Lung microvascular endothelial cell (primary cell): ENCODE measurements around the gene E2F8. TPM values are rescaled to one million over a fixed set of nuclear protein-coding genes. Genes with fewer than 3 reads are reported as not detected.

Experiments
- DNase-seq, 2 donors: peaks; one replicate each; pipeline versions ENCODE4 v3.0.0 to v3.0.0-alpha.2; 2010; ENCODE audit warnings: low read depth in 2 of 2
- total RNA-seq: library from RNA; depleted of rRNA; stranded (reverse); fragments of >200 nt; gene quantifications from 2 replicates; pipeline ENCODE4 v1.2.1, GENCODE V29; 2014

The E2F8 gene
- total RNA-seq, 1 donor from 2014 or later: 0.20 TPM

GRCh38 chr11:19187833-19188258 lies 52.9 kb downstream of the E2F8 start:
- no peak for DNase-seq

GRCh38 chr11:19187114-19187832 lies 53.5 kb downstream of the E2F8 start:
- DNase-seq: no peak

- no peak for DNase-seq
These were observed 55.2 kb downstream of the E2F8 start for GRCh38 chr11:19185516-19186052.

- no peak for DNase-seq
These were observed 55.7 kb downstream of the E2F8 start for GRCh38 chr11:19185036-19185435.

GRCh38 chr11:19183646-19184045 lies 57.1 kb downstream of the E2F8 start:
- DNase-seq: no peak

- no peak for DNase-seq
These were observed 59.0 kb downstream of the E2F8 start for GRCh38 chr11:19181531-19182261.

GRCh38 chr11:19176629-19177186 lies 64.0 kb downstream of the E2F8 start:
- no peak for DNase-seq

Other genes with a start within 250 kb of the E2F8 start
- gene MRGPRX2, start 180.2 kb downstream of the E2F8 start, total RNA-seq: not detected in 2 replicates
- gene ZDHHC13, start 123.8 kb downstream of the E2F8 start, total RNA-seq: 13.9 and 25.7 TPM in 2 replicates
- gene CSRP3, start 39.0 kb downstream of the E2F8 start, total RNA-seq: not detected in 2 replicates